DMS 273 (cell line): ENCODE measurements around the gene ZNF229.
"Not testable (repeated sequence)": the region's sequence is repeated elsewhere in the genome, so short reads cannot be mapped to it uniquely, and the experiment has no call there.

Experiments
- DNase-seq: peaks from one replicate; lab custom pipeline; 2025; ENCODE audit not compliant: unreplicated experiment; lab: John Stamatoyannopoulos, UW

Gene ZNF229

DNA sequence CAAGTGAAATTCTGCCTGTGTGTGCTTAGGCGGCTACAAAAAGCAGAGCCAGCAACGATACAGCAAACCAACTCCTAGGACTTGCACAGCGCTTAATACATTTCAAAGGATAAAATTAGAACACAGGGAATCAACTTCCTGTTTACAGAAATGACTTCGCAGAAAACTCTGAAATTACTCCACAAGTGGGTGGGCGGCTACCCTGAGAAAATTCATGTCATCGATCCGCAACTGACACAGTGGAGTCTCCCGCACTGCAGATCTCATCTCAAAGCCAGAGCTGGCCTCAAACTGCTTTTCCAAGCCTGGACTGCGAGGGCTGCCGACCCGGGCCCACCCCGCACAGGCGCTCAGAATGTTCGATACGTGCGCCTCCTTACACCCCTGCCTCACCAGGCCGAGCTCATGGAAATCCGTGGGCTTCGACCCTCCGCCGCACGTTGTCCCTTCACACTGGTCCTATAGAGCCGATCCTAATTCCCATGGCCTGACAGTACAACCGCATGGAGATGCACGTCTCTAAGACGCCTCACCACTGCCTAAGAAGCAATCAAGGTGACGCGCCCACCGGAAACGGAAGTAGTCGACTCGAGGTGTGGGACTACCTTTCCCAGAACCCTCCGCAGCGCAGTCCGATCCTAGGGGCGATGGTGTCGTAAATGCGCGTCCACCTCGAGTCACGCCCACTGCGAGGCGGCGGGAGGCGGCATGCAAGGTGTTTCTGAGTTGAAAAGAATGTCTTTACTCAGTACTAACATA, at the start of gene ZNF229:
Gene ZNF229 (minus strand): TSS at position 557 of the 759 bp plus-strand sequence. CDS start 5,625 bp downstream, outside the sequence.
- DNase-seq, result peak; percentile 95

DNA sequence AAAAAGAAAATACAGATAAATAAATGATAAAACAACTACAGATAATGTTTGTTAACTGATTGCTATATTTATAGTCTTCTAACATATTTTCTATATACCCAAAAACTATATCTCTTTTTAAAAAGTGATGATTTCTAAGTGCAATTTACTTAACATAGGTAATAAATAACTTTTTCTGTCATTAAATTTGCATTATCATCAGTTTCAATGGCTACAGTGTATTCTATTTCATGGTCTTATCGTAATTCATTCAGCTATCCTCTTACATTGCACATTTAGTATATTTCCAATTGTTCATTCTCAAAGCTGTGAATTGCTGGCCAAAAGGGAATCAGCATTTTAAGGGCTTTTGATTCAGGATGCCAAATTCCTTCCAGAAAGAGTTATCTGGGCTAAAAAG, 48.4 kb upstream of the ZNF229 start:
- DNase-seq, result no peak

DNA sequence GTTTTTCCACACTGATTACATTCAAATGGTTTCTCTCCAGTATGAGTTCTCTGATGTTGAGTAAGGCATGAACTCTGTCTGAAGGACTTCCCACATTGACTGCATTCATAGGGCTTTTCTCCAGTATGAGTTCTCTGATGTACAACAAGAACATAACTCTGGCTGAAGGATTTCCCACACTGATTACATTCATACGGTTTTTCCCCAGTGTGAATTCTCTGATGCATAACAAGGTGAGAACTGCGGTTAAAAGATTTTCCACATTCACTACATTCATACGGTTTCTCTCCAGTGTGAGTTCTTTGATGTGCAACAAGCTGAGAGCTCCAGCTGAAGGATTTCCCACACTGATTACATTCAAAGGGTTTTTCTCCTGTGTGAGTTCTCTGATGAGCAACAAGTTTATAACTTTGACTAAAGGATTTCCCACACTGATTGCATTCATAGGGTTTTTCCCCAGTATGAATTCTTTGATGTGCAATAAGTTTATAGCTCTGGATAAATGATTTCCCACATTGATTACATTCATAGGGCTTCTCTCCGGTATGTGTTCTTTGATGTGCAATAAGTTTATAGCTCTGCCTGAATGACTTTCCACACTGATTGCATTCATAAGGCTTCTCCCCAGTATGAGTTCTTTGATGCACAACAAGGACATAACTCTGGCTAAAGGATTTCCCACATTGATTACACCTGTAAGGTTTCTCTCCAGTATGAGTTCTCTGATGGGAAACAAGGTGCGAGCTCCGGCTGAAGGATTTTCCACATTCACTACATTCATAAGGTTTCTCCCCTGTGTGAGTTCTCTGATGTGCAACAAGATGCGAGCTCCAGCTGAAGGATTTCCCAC, 28.5 kb upstream of the ZNF229 start:
- DNase-seq, result peak; percentile 55

GRCh38 chr19:44468730-44469129, 20.5 kb upstream of the ZNF229 start:
- DNase-seq, result not testable (repeated sequence)

GRCh38 chr19:44462600-44463286, 14.5 kb upstream of the ZNF229 start:
- not testable (repeated sequence) for DNase-seq

- DNase-seq, result not testable (repeated sequence)
Observed at GRCh38 chr19:44456016-44456415, 7.7 kb upstream of the ZNF229 start.

DNA sequence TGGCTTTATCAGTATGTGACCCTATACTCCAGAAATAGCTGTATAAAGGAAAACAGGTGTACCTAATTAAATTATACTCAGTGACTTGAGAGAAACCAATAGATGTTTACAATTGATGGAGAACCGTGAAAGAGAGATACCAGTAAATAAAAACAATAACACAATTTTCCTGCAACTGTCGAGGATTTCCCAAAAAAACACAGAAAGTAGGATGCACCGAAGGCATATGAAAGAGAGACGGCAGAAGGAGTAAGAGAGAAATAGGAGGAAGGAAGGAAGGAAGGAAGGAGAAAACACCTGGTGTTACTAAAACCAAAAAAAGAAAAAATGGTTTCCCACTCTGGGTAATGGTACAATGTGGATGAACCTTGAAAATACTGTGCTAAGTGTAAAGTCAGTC, 6.8 kb upstream of the ZNF229 start:
- DNase-seq, result no peak

DNA sequence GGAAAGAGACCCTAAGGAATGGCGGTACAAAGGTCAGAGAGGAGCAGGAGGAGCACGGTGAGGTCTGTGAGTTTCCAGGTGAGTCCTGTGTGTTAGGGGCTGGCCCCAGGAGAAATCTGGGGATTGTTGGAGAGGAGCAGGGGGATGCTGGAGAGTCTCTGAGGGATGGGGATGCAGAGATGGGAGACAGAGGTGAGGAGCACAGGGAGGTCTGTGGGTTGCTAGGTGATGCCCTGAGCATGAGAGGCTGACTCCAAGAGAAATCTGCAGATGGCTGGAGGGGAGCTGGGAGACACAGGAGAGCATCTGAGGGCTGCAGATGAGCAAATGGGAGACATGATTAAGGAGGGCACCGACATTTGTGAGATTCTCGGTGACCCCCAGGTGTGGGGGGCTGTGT, 4.1 kb upstream of the ZNF229 start:
- DNase-seq, result no peak

DNA sequence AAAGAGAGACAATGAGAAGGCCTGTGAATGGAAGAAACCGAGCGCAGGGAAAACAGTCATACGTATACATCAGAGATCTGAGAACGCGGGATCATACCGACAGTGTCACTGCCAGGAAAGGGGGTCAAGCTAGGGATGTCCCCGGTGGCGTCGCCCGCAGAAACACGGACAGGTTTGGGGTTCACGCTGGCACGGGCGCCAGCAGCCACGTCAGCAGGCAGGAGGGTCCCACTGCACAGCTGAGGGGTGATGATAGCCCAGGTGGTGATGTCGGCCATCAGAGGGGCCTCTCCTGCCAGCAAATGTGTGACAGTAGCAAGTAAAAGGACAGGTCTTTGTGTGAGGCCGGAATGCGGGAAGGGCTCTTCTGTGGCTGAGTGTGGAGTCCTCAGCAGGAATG, 3.4 kb upstream of the ZNF229 start:
- no peak for DNase-seq

DNA sequence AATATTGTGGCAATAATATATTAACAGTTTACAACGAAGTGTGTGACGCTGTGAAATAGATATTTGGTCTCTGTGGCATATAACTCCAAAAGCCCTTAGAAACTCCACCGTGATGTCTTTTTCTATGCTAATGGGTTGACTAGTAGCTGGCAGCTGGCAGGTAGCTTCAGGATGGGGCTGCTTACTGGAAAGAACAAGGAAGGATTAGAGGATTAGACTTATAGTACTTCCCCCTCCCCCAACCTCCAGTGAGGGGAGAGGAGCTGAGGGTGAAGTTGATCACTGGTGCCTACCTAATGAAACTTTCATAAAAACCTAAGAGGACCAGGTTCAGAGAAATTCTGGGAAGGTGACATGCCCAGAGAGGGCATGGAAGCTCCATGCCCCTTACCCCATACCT, 9.8 kb downstream of the ZNF229 start:
- DNase-seq, result no peak

DNA sequence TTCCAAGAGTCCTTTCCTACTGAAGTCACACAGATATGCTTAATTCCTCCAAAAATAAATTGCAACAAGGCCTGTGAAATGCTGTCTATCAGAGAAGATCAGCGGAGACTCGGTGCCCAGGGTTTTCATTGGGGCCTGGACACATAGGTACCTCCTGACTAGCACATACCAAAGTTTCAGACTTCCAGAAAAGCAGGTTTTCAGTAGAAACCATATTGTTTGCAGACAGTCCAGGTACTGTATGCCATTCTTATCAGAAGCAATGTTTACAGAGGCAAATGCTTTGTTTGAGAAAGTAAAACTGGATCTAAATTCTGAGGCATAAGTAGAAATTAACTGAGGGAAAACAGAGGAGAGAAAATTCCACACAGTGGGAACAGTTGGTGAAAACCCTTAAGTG, 12.8 kb downstream of the ZNF229 start:
- DNase-seq, result no peak

GRCh38 chr19:44430956-44431355, 17.3 kb downstream of the ZNF229 start:
- no peak for DNase-seq

- DNase-seq, result not testable (repeated sequence)
Observed at GRCh38 chr19:44415553-44415952, 32.7 kb downstream of the ZNF229 start.

DNA sequence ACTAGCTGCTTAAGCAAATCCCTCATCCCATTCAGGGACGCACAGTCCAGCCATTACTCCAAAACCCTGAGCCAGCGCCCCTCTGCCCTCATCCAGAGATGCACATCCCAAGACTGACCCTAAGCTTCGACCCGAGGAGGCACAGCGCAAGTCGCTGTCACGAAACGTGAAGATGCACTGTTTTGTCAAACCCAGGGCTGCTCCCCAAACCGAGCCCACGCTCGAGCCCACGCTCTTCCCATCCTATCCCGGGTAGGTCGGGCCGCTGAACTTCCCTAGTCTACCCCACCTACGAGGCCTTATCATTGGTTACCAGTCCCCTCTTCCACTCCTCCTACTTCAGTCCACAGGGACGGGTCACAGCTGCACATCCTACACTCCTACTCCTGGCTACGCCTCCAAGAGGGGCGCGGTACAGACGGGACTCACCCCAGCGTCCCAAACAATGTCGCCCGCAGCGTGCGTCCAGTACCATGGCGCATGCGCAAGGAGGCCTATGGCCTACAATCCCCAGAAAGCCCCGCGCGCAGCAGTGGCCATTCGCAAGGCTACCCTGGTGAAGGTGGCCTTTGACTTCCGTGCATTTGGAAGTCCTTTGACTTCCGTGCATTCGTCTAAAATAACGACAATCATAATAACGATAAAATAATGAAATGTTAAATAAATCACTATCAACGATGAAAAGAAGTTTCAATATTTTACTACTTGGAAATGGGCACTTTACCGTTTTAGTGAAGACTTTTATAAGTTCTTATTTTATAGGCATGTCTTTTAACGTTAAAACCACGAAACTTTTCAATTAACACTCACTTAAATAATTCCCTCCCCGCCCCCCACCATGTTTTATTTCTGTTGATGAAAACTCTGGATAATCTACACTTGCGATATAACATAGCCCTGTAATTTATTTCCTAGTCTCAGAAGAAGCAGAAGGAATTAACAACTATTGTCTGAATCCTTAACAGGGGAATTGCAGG, 46.8 kb downstream of the ZNF229 start, which contains the start of gene ZNF285:
Gene ZNF285 (minus strand): TSS at position 470 of the 977 bp plus-strand sequence. CDS start 4,395 bp downstream, outside the sequence.
- no peak for DNase-seq

DNA sequence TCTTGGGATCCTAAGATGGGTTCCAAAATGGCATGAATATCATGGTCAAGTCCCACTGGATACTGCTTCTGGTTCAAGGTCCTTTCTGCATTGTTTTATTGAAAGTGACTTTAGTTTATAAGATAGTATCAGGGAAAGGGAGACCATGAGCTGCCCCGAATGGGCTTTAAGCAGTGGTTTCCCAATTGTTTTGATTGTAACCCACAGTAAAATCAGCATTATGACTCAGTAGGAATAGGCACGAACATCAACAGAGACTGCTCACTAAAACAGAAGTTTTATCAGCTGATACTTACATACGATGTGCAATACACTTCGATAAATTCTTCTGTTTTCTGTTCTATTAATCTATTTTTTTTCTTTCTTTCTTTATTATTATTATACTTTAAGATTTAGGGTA, 59.0 kb downstream of the ZNF229 start:
- not testable (repeated sequence) for DNase-seq
